Endodermal cell (in vitro differentiated cells): ENCODE data around the gene UBE2G2. TPM values are rescaled to one million over a fixed set of nuclear protein-coding genes. Genes with fewer than 3 reads are reported as not detected.

Source experiments
- DNase-seq: peaks from one replicate; pipeline ENCODE4 v3.0.0-alpha.2; 2017
- H3K27ac ChIP-seq: 2 replicates; pipeline ENCODE4 v1.5.1; 2013; ENCODE audit warnings: mild to moderate bottlenecking, low read depth, low read length, moderate library complexity
- H3K27me3 ChIP-seq: 2 replicates; pipeline ENCODE4 v1.6.1; 2013; ENCODE audit warnings: mild to moderate bottlenecking, low read length, moderate library complexity; ENCODE audit not compliant: insufficient read depth, control insufficient read depth, poor library complexity, severe bottlenecking
- H3K36me3 ChIP-seq: 2 replicates; pipeline ENCODE4 v1.7.0; 2013; ENCODE audit warnings: mild to moderate bottlenecking, low read length, moderate library complexity; ENCODE audit not compliant: control insufficient read depth, insufficient read depth
- H3K4me1 ChIP-seq: one replicate; pipeline ENCODE4 v1.7.0; 2013; ENCODE audit warnings: low read length; ENCODE audit not compliant: control insufficient read depth, insufficient read depth
- H3K4me3 ChIP-seq: 2 replicates; pipeline ENCODE4 v1.5.1; 2013; ENCODE audit warnings: mild to moderate bottlenecking, low read length, moderate library complexity
- H3K9ac ChIP-seq: 2 replicates; pipeline ENCODE4 v1.6.1; 2013; ENCODE audit warnings: mild to moderate bottlenecking, low read length, moderate library complexity; ENCODE audit not compliant: poor library complexity, severe bottlenecking; ENCODE audit errors: extremely low read depth
- H3K9me3 ChIP-seq: 2 replicates; pipeline ENCODE4 v1.6.1; 2013; ENCODE audit warnings: mild to moderate bottlenecking, low read length, moderate library complexity; ENCODE audit not compliant: control insufficient read depth
- H3K27ac Mint-ChIP-seq: 2 replicates; pipeline ENCODE4 v1.8.0; 2020; ENCODE audit warnings: mixed read lengths
- H3K27me3 Mint-ChIP-seq: 2 replicates; pipeline ENCODE4 v1.8.0; 2021; ENCODE audit warnings: mild to moderate bottlenecking, mixed read lengths; ENCODE audit not compliant: insufficient read depth
- H3K36me3 Mint-ChIP-seq: 2 replicates; pipeline ENCODE4 v1.8.0; 2020; ENCODE audit warnings: low read depth, mixed read lengths
- H3K4me1 Mint-ChIP-seq: 2 replicates; pipeline ENCODE4 v1.8.0; 2020; ENCODE audit warnings: mixed read lengths
- H3K4me3 Mint-ChIP-seq: 2 replicates; pipeline ENCODE4 v1.8.0; 2020; ENCODE audit warnings: mild to moderate bottlenecking, moderate library complexity, mixed read lengths
- H3K9me3 Mint-ChIP-seq: 2 replicates; pipeline ENCODE4 v1.8.0; 2020; ENCODE audit warnings: mild to moderate bottlenecking, mixed read lengths
- WGBS, 2 experiments: methylation state at CpG; one replicate each; pipeline versions ENCODE4 v1.1.5 to v1.1.7; 2013; ENCODE audit warnings: missing lambda C conversion rate in 2 of 2, mixed read lengths in 1 of 2; ENCODE audit not compliant: insufficient coverage in 1 of 2, insufficient read length in 1 of 2; 5-methylcytosine and 5-hydroxymethylcytosine counted together
- total RNA-seq, 2 donors: library from RNA; stranded (reverse); fragmentation: NEBNext Ultra II Directional in 1 of 2; extraction: Animal tissue kit (Norgen Biotek cat#: 25700) in 1 of 2; gene quantifications; 2 replicates in 1 of 2; 3 replicates in 1 of 2; pipeline ENCODE4 v1.2.1, GENCODE V29; 2021
- TF ChIP-seq, protein P1 (sequence below): fragments of 200-600 bp; sonication (generic); conservative IDR thresholded peaks from 2 replicates; pipeline ENCODE4 v1.5.0; 2021; ENCODE audit warnings: antibody characterized with exemption, mild to moderate bottlenecking

Gene UBE2G2
- total RNA-seq, 2 donors from 2014 or later = 84.0 to 84.8 TPM

- H3K4me1 ChIP-seq = no peaks in the 10 kb centered on the region
- H3K27ac ChIP-seq = no peak overlapping the region
- WGBS, 2 experiments = 77 to 80% methylated on average over 2 to 3 of the region's 3 CpGs
- H3K27me3 ChIP-seq = no peaks in the 10 kb centered on the region
- no peaks in the 10 kb centered on the region for H3K9me3 Mint-ChIP-seq
- H3K4me3 Mint-ChIP-seq = no peak overlapping the region
- H3K4me1 Mint-ChIP-seq = peaks cover 2% of the 10 kb centered on the region
- H3K36me3 ChIP-seq = no peaks in the 10 kb centered on the region
- no peak overlapping the region for H3K27ac Mint-ChIP-seq
- H3K36me3 Mint-ChIP-seq = no peaks in the 10 kb centered on the region
- peaks cover 5% of the 10 kb centered on the region for H3K27me3 Mint-ChIP-seq
- H3K9me3 ChIP-seq = peaks cover 18% of the 10 kb centered on the region
- no peak for DNase-seq
- TF ChIP-seq, protein P1, sequence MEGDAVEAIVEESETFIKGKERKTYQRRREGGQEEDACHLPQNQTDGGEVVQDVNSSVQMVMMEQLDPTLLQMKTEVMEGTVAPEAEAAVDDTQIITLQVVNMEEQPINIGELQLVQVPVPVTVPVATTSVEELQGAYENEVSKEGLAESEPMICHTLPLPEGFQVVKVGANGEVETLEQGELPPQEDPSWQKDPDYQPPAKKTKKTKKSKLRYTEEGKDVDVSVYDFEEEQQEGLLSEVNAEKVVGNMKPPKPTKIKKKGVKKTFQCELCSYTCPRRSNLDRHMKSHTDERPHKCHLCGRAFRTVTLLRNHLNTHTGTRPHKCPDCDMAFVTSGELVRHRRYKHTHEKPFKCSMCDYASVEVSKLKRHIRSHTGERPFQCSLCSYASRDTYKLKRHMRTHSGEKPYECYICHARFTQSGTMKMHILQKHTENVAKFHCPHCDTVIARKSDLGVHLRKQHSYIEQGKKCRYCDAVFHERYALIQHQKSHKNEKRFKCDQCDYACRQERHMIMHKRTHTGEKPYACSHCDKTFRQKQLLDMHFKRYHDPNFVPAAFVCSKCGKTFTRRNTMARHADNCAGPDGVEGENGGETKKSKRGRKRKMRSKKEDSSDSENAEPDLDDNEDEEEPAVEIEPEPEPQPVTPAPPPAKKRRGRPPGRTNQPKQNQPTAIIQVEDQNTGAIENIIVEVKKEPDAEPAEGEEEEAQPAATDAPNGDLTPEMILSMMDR = no peak
- H3K9ac ChIP-seq = no peak overlapping the region
- H3K4me3 ChIP-seq = no peak overlapping the region
Observed at GRCh38 chr21:44738621-44739020, 63.0 kb downstream of the UBE2G2 start.

- H3K9ac ChIP-seq = no peak overlapping the region
- no peaks in the 10 kb centered on the region for H3K27me3 ChIP-seq
- no peaks in the 10 kb centered on the region for H3K36me3 ChIP-seq
- no peak overlapping the region for H3K27ac ChIP-seq
- Mint-ChIP-seq H3K4me1 (peaks cover 2% of the 10 kb centered on the region), H3K27ac (no peak overlapping the region), H3K4me3 (no peak overlapping the region), H3K36me3 (no peaks in the 10 kb centered on the region), H3K9me3 (no peaks in the 10 kb centered on the region), H3K27me3 (peaks cover 7% of the 10 kb centered on the region)
- DNase-seq = no peak
- H3K4me1 ChIP-seq = no peaks in the 10 kb centered on the region
- 83 to 92% methylated on average over 3 of the region's 3 CpGs for WGBS, 2 experiments
- H3K9me3 ChIP-seq = peaks cover 10% of the 10 kb centered on the region
- TF ChIP-seq, protein P1 = no peak
- H3K4me3 ChIP-seq = no peak overlapping the region
Observed at GRCh38 chr21:44737706-44738354, 63.8 kb downstream of the UBE2G2 start.

DNA sequence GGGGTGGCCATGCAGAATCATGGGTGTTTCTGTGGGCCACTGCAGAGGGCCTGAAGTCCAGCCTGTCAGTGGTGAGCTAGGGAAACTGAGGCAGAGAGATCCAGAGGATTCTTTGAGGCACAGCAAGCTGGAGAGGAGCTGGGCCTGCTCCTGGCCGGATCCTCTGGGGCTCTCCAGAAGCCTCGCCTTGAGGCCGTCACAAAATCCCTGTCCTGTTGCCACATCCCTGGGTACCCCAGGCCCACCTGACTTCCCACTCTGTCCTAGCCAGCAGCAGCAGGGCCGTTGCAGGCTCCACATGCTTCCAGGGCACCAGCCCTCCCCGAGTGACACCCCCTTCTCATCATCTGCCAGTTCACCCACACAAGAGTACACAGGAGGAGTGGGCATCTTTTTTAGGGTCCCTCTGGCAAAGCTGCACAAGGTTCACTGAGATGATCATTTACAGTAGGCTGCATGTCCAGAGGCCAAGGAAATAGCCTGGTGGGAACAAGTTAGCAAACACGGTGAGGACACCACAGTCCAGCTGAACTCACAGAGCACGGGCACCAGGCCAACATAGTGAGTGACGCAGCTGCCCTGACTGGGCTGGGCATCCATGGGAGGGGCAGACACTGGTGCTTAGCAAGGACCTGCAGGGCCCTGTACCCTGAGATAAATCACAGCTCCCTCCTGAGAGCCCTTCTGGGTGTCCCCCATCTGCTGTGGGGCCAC lies 65.2 kb downstream of the UBE2G2 start:
- no peak for DNase-seq
- Histone ChIP-seq H3K27me3 (no peaks in the 10 kb centered on the region), H3K9me3 (peaks cover 10% of the 10 kb centered on the region), H3K4me1 (no peaks in the 10 kb centered on the region), H3K36me3 (no peaks in the 10 kb centered on the region), H3K9ac (no peak overlapping the region), H3K4me3 (no peak overlapping the region), H3K27ac (no peak overlapping the region)
- H3K27ac Mint-ChIP-seq = no peak overlapping the region
- H3K4me3 Mint-ChIP-seq = no peak overlapping the region
- 88 to 91% methylated on average over 5 to 8 of the region's 8 CpGs for WGBS, 2 experiments
- H3K4me1 Mint-ChIP-seq = peaks cover 4% of the 10 kb centered on the region
- H3K36me3 Mint-ChIP-seq = no peaks in the 10 kb centered on the region
- TF ChIP-seq, protein P1 = no peak
- peaks cover 10% of the 10 kb centered on the region for H3K27me3 Mint-ChIP-seq
- no peaks in the 10 kb centered on the region for H3K9me3 Mint-ChIP-seq
